WTC11 (cell line): Measurements from ENCODE around the gene FOXS1. TPM values are rescaled to one million over a fixed set of nuclear protein-coding genes. Genes with fewer than 3 reads are reported as not detected.

Experiments
- ATAC-seq: fragments of 200-7000 bp; cut with Tn5 transposase; 2 replicates; pipeline ENCODE4 v1.10.0; 2021; ENCODE audit warnings: mild to moderate bottlenecking, moderate library complexity
- CTCF ChIA-PET: fragments of 300-600 bp; sonication (Branson Sonifier 250); formaldehyde crosslinking; loops from one replicate; lab custom pipeline; 2021; ENCODE audit warnings: antibody characterized with exemption; lab: Charles Lee
- POLR2A ChIA-PET: fragments of 350-600 bp; sonication (Branson Sonifier 250); formaldehyde crosslinking; loops from one replicate; lab custom pipeline; 2021; ENCODE audit warnings: antibody characterized with exemption; lab: Charles Lee
- DNase-seq: peaks from one replicate; pipeline ENCODE4 v3.0.0; 2021; ENCODE audit warnings: low spot score
- H3K27ac Mint-ChIP-seq: 2 replicates; pipeline ENCODE4 v1.8.0; 2021; ENCODE audit warnings: mixed read lengths
- H3K27me3 Mint-ChIP-seq: 2 replicates; pipeline ENCODE4 v1.8.0; 2021; ENCODE audit warnings: low read depth, mild to moderate bottlenecking, moderate library complexity, mixed read lengths
- H3K36me3 Mint-ChIP-seq: 2 replicates; pipeline ENCODE4 v1.8.0; 2021; ENCODE audit warnings: mixed read lengths
- H3K4me1 Mint-ChIP-seq: 2 replicates; pipeline ENCODE4 v1.8.0; 2022; ENCODE audit warnings: mixed read lengths
- H3K4me3 Mint-ChIP-seq: 2 replicates; pipeline ENCODE4 v1.8.0; 2021; ENCODE audit warnings: mild to moderate bottlenecking, moderate library complexity, mixed read lengths
- H3K9me3 Mint-ChIP-seq: 2 replicates; pipeline ENCODE4 v1.8.0; 2021; ENCODE audit warnings: mixed read lengths
- ESRRA ChIP-seq: sonication (generic); formaldehyde crosslinking; IDR thresholded peaks from 2 replicates; pipeline ENCODE4 v1.8.1; 2022; ENCODE audit warnings: mild to moderate bottlenecking, missing genetic modification reagents, borderline replicate concordance
- ETV6 ChIP-seq: sonication (generic); formaldehyde crosslinking; IDR thresholded peaks from 2 replicates; pipeline ENCODE4 v1.8.1; 2022; ENCODE audit warnings: mild to moderate bottlenecking, missing genetic modification reagents
- FOXJ3 ChIP-seq: sonication (generic); formaldehyde crosslinking; IDR thresholded peaks from 2 replicates; pipeline ENCODE4 v1.9.0; 2021; ENCODE audit warnings: missing genetic modification reagents, mild to moderate bottlenecking, borderline replicate concordance
- GABPB1 ChIP-seq: sonication (generic); formaldehyde crosslinking; IDR thresholded peaks from 2 replicates; pipeline ENCODE4 v1.8.1; 2023; ENCODE audit warnings: mild to moderate bottlenecking, missing genetic modification reagents
- GTF2I ChIP-seq: fragments of 250-450 bp; sonication (Bioruptor Pico); conservative IDR thresholded peaks from 2 replicates; pipeline ENCODE4 v1.4.0; 2021; ENCODE audit warnings: mild to moderate bottlenecking
- IRF1 ChIP-seq: sonication (generic); formaldehyde crosslinking; IDR thresholded peaks from 2 replicates; pipeline ENCODE4 v1.8.0; 2023; ENCODE audit warnings: missing genetic modification reagents
- JAZF1 ChIP-seq: fragments of 250-450 bp; sonication (Bioruptor Pico); IDR thresholded peaks from 2 replicates; pipeline ENCODE4 v1.9.0; 2021; ENCODE audit warnings: moderate library complexity, mild to moderate bottlenecking, inconsistent platforms
- MAX ChIP-seq: sonication (generic); formaldehyde crosslinking; IDR thresholded peaks from 2 replicates; pipeline ENCODE4 v1.8.0; 2022; ENCODE audit warnings: mild to moderate bottlenecking, missing genetic modification reagents
- NFE2L1 ChIP-seq: sonication (generic); formaldehyde crosslinking; IDR thresholded peaks from 2 replicates; pipeline ENCODE4 v1.8.1; 2023; ENCODE audit warnings: missing genetic modification reagents
- NR1H2 ChIP-seq: sonication (generic); formaldehyde crosslinking; IDR thresholded peaks from 2 replicates; pipeline ENCODE4 v1.9.0; 2021; ENCODE audit warnings: mild to moderate bottlenecking, moderate library complexity, missing genetic modification reagents
- NR2C2 ChIP-seq: sonication (generic); formaldehyde crosslinking; IDR thresholded peaks from 2 replicates; pipeline ENCODE4 v1.8.0; 2022; ENCODE audit warnings: mild to moderate bottlenecking, missing genetic modification reagents
- PRDM15 ChIP-seq: sonication (generic); formaldehyde crosslinking; IDR thresholded peaks from 2 replicates; pipeline ENCODE4 v1.8.0; 2022; ENCODE audit warnings: missing genetic modification reagents
- SOX15 ChIP-seq: fragments of 250-450 bp; sonication (Bioruptor Pico); IDR thresholded peaks from 2 replicates; pipeline ENCODE4 v1.9.0; 2021; ENCODE audit warnings: mild to moderate bottlenecking
- STAT6 ChIP-seq: sonication (generic); formaldehyde crosslinking; conservative IDR thresholded peaks from 2 replicates; pipeline ENCODE4 v1.8.1; 2023; ENCODE audit warnings: mild to moderate bottlenecking, low read depth, missing genetic modification reagents, moderate library complexity
- ZBTB43 ChIP-seq: sonication (generic); formaldehyde crosslinking; IDR thresholded peaks from 2 replicates; pipeline ENCODE4 v1.8.1; 2023; ENCODE audit warnings: mild to moderate bottlenecking, missing genetic modification reagents
- ZNF281 ChIP-seq: sonication (generic); formaldehyde crosslinking; IDR thresholded peaks from 2 replicates; pipeline ENCODE4 v1.8.0; 2023; ENCODE audit warnings: mild to moderate bottlenecking, missing genetic modification reagents
- ZNF396 ChIP-seq: fragments of 250-450 bp; sonication (Bioruptor Pico); IDR thresholded peaks from 2 replicates; pipeline ENCODE4 v1.8.0; 2021; ENCODE audit warnings: mild to moderate bottlenecking, moderate library complexity, borderline replicate concordance
- ZNF425 ChIP-seq: fragments of 250-450 bp; sonication (Bioruptor Pico); conservative IDR thresholded peaks from 2 replicates; pipeline ENCODE4 v1.9.0; 2021; ENCODE audit warnings: mild to moderate bottlenecking
- total RNA-seq: library from RNA; stranded (reverse); gene quantifications from 3 replicates; pipeline ENCODE4 v1.2.3, GENCODE V29; 2021

The FOXS1 gene
- total RNA-seq, 1 experiment from 2014 or later = not detected

GRCh38 chr20:31831211-31831610 is 14.2 kb downstream of the FOXS1 start (continued):
- TF ChIP-seq ZNF396 (CRISPR knock-in tag) = no peak
- TF ChIP-seq FOXJ3 (CRISPR knock-in tag) = no peak

- no peaks in the 10 kb centered on the region for H3K9me3 Mint-ChIP-seq
- no peaks in the 10 kb centered on the region for H3K36me3 Mint-ChIP-seq
- ATAC-seq (no peak), DNase-seq (no peak)
- ChIA-PET CTCF (interaction anchor here (0.7 to 2.0 kb wide), 7 partner anchors 15 to 187 kb away, joined by 3 to 9 read pairs (median 5); partner anchors contain the start of genes FOXS1 and PDRG1), POLR2A (interaction anchor here (0.5 kb wide), 1 partner anchor 1604 kb away, joined by 4 read pairs; no protein-coding TSS in a partner anchor)
- TF ChIP-seq GTF2I (no peak), ESRRA (CRISPR knock-in tag) (no peak), ETV6 (no peak), PRDM15 (CRISPR knock-in tag) (no peak), JAZF1 (CRISPR knock-in tag) (no peak), NFE2L1 (CRISPR knock-in tag) (no peak), ZBTB43 (CRISPR knock-in tag) (no peak), STAT6 (CRISPR knock-in tag) (no peak), GABPB1 (CRISPR knock-in tag) (no peak)
- no peak overlapping the region for H3K4me3 Mint-ChIP-seq
- H3K27me3 Mint-ChIP-seq = no peaks in the 10 kb centered on the region
- no peak overlapping the region; the same call in 1 of the 2 replicates for H3K27ac Mint-ChIP-seq
- H3K4me1 Mint-ChIP-seq = no peaks in the 10 kb centered on the region
Observed at GRCh38 chr20:31830406-31830981, 14.9 kb downstream of the FOXS1 start.

- Mint-ChIP-seq H3K36me3 (no peaks in the 10 kb centered on the region), H3K27ac (no peak overlapping the region), H3K27me3 (no peaks in the 10 kb centered on the region), H3K4me3 (no peak overlapping the region), H3K9me3 (no peaks in the 10 kb centered on the region), H3K4me1 (no peaks in the 10 kb centered on the region)
- ATAC-seq (no peak), DNase-seq (no peak)
- ChIA-PET CTCF (interaction anchor here (1.1 to 2.0 kb wide), 5 partner anchors 17 to 188 kb away, joined by 4 to 9 read pairs (median 8); partner anchors contain the start of gene PDRG1), POLR2A (interaction anchor here (0.6 kb wide), 1 partner anchor 264 kb away, joined by 3 read pairs; no protein-coding TSS in a partner anchor)
- TF ChIP-seq MAX (CRISPR knock-in tag) (no peak), ZNF425 (CRISPR knock-in tag) (no peak), NR1H2 (CRISPR knock-in tag) (no peak), ESRRA (CRISPR knock-in tag) (no peak), SOX15 (CRISPR knock-in tag) (no peak), ZNF281 (no peak), IRF1 (no peak), NR2C2 (CRISPR knock-in tag) (no peak), GTF2I (no peak)
Observed at GRCh38 chr20:31829731-31830130, 15.7 kb downstream of the FOXS1 start.
